Sigmoid colon (tissue), 7 donors: ENCODE data around the gene PCDHGA9. TPM values are rescaled to one million over a fixed set of nuclear protein-coding genes. Genes with fewer than 3 reads are reported as not detected.

Experiments
- DNase-seq: peaks from one replicate; pipeline ENCODE4 v3.0.0-alpha.2; 2019
- H3K27ac ChIP-seq, 4 donors: fragments of 200-600 bp; sonication (generic); one replicate each; pipeline ENCODE4 v1.5.1; 2016 to 2019; ENCODE audit warnings: mild to moderate bottlenecking in 1 of 4
- H3K27me3 ChIP-seq, 3 donors: fragments of 200-600 bp; sonication (generic); one replicate each; pipeline ENCODE4 v1.5.1; 2019; ENCODE audit warnings: mild to moderate bottlenecking in 1 of 3
- H3K36me3 ChIP-seq, 4 donors: fragments of 200-600 bp; sonication (generic); one replicate each; pipeline ENCODE4 v1.5.1; 2016 to 2019
- H3K4me1 ChIP-seq, 4 donors: fragments of 200-600 bp; sonication (generic); one replicate each; pipeline ENCODE4 v1.5.1; 2017 to 2019
- H3K4me3 ChIP-seq, 4 donors: fragments of 200-600 bp; sonication (generic); one replicate each; pipeline ENCODE4 v1.5.1; 2017 to 2019; ENCODE audit warnings: mild to moderate bottlenecking in 2 of 4, moderate library complexity in 1 of 4
- H3K9me3 ChIP-seq, 4 donors: fragments of 200-600 bp in 3 of 4; sonication (generic) in 3 of 4; one replicate each; pipeline versions ENCODE4 v1.5.1 to v1.6.1; 2013 to 2019
- EP300 ChIP-seq, 4 donors: sonication (generic); formaldehyde crosslinking; IDR thresholded peaks; one replicate each; pipeline ENCODE4 v1.6.1; 2017; ENCODE audit warnings: antibody characterized with exemption in 4 of 4
- POLR2A ChIP-seq, 2 donors: fragments of 450-650 bp; IDR thresholded peaks; one replicate each; pipeline ENCODE4 v1.6.1; 2016; ENCODE audit warnings: antibody characterized with exemption in 2 of 2, mild to moderate bottlenecking in 2 of 2, moderate library complexity in 2 of 2
- POLR2AphosphoS5 ChIP-seq, 4 donors: sonication (generic); formaldehyde crosslinking; IDR thresholded peaks; one replicate each; pipeline ENCODE4 v1.6.1; 2017; ENCODE audit warnings: antibody characterized with exemption in 4 of 4
- WGBS, 2 donors: extraction: QIAGEN DNeasy Blood & Tissue Kit; methylation state at CpG; one replicate each; pipeline ENCODE4 v1.1.7; 2013; 5-methylcytosine and 5-hydroxymethylcytosine counted together
- intact Hi-C: fragments of 100-400 bp; cut with DNase I; formaldehyde crosslinking; loops from one replicate; pipeline ENCODE4 v1.15.1; 2023
- polyA plus RNA-seq, 3 donors: library from polyadenylated mRNA; stranded (reverse); fragments of 200-250 nt; gene quantifications; one replicate each; pipeline ENCODE4 v1.2.3, GENCODE V29; 2013
- total RNA-seq, 4 donors: library from RNA; depleted of rRNA; stranded (reverse); fragments of >200 nt; gene quantifications; one replicate each; pipeline ENCODE4 v1.1.0, GENCODE V29; 2016
- TF ChIP-seq, protein P1 (sequence below), 4 experiments: fragments of 450-650 bp in 3 of 4; fragments of 200-600 bp in 1 of 4; IDR thresholded peaks; one replicate each; pipeline ENCODE4 v1.5.1; 2016 to 2019; ENCODE audit warnings: antibody characterized with exemption in 4 of 4, mild to moderate bottlenecking in 3 of 4, moderate library complexity in 2 of 4
- donor health status: healthy with polysubstance abuse.
- donor health status: Bipolar disorder and iron deficiency.
- donor health status: healthy.

PCDHGA9 gene
- total and polyA plus RNA-seq, 7 donors = 0.79 to 15.8 (median 10.4) TPM; not detected in 2

DNA sequence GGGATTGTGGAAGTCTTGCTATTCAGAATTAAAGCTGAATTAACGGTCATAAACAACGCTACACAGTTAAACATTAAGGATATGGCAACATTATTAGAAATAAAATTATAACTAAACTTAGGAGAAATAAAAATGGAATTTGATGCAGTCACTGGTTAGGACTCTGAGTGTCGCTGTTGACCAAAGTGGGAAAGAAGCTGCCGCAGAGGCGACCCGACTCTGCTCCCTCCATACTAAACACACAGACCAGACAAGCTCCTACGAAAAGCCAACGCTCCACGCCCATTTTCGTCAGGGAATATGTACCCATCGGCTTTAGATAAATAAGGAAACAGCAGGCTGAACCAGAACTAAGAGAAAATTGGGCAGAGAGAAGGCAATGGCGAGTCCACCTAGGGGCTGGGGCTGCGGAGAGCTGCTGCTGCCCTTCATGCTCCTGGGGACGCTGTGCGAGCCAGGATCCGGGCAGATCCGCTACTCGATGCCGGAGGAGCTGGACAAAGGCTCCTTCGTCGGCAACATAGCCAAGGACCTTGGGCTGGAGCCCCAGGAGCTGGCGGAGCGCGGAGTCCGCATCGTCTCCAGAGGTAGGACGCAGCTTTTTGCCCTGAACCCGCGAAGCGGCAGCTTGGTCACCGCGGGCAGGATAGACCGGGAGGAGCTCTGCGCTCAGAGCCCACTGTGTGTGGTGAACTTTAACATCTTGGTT lies 38.5 kb upstream of the PCDHGA9 start, which contains the start of gene PCDHGA5:
PCDHGA5 (plus strand) TSS at position 211 of the 709 bp plus-strand sequence; CDS start at position 380, 169 bp downstream.
- intact Hi-C loops = no loop called here
- H3K27ac ChIP-seq = no peak within 1 kb of the TSS
- no peaks in the 10 kb centered on the region for H3K36me3 ChIP-seq
- TF ChIP-seq, protein P1, sequence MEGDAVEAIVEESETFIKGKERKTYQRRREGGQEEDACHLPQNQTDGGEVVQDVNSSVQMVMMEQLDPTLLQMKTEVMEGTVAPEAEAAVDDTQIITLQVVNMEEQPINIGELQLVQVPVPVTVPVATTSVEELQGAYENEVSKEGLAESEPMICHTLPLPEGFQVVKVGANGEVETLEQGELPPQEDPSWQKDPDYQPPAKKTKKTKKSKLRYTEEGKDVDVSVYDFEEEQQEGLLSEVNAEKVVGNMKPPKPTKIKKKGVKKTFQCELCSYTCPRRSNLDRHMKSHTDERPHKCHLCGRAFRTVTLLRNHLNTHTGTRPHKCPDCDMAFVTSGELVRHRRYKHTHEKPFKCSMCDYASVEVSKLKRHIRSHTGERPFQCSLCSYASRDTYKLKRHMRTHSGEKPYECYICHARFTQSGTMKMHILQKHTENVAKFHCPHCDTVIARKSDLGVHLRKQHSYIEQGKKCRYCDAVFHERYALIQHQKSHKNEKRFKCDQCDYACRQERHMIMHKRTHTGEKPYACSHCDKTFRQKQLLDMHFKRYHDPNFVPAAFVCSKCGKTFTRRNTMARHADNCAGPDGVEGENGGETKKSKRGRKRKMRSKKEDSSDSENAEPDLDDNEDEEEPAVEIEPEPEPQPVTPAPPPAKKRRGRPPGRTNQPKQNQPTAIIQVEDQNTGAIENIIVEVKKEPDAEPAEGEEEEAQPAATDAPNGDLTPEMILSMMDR (IDR thresholded peaks at IDR 0.05) = no peak
- TF ChIP-seq POLR2A (IDR thresholded peaks at IDR 0.05) (no peak), POLR2AphosphoS5 (IDR thresholded peaks at IDR 0.05) (no peak), EP300 (IDR thresholded peaks at IDR 0.05) (no peak)
- H3K4me3 ChIP-seq = peak within 1 kb of the TSS in 2 of 4 donors; percentile 12 to 17
- 23 to 51% methylated on average over 34 of the region's 34 CpGs for WGBS, 2 donors
- no peaks in the 10 kb centered on the region for H3K4me1 ChIP-seq
- peaks cover 41 to 92% (median 61%) of the 10 kb centered on the region in 4 donors for H3K9me3 ChIP-seq
- no peak for DNase-seq
- peaks cover 0 to 13% (median 4%) of the 10 kb centered on the region in 3 donors for H3K27me3 ChIP-seq

DNA sequence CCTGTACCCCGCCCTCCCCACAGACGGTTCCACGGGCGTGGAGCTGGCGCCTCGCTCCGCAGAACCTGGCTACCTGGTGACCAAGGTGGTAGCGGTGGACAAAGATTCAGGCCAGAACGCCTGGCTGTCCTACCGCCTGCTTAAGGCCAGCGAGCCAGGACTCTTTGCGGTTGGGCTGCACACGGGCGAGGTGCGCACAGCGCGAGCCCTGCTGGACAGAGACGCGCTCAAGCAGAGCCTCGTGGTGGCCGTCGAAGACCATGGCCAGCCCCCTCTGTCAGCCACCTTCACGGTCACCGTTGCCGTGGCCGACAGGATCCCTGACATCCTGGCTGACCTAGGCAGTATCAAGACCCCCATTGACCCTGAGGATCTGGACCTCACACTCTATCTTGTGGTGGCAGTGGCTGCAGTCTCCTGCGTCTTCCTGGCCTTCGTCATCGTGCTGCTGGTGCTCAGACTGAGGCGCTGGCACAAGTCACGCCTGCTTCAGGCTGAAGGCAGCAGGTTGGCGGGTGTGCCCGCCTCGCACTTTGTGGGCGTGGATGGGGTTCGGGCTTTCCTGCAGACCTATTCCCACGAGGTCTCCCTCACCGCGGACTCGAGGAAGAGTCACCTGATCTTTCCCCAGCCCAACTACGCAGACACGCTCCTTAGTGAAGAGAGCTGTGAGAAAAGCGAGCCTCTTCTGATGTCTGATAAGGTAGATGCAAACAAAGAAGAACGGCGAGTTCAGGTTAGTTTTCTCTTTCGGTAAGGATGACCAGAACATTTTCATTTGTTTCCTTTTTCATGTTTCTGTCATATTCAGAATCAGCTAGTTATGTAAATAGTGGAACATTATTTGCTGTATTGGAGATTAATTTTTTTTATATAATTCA lies 36.3 kb upstream of the PCDHGA9 start:
- intact Hi-C loops = no loop called here
- Histone ChIP-seq H3K4me3 (no peak overlapping the region), H3K27me3 (peaks cover 0 to 7% (median 4%) of the 10 kb centered on the region in 3 donors), H3K36me3 (no peaks in the 10 kb centered on the region), H3K9me3 (peaks cover 34 to 92% (median 61%) of the 10 kb centered on the region in 4 donors), H3K4me1 (no peaks in the 10 kb centered on the region), H3K27ac (no peak overlapping the region)
- no peak for DNase-seq
- WGBS, 2 donors = 39 to 61% methylated on average over 46 of the region's 46 CpGs
- TF ChIP-seq EP300 (IDR thresholded peaks at IDR 0.05) (no peak), POLR2A (IDR thresholded peaks at IDR 0.05) (no peak), POLR2AphosphoS5 (IDR thresholded peaks at IDR 0.05) (no peak)
- TF ChIP-seq, protein P1 (IDR thresholded peaks at IDR 0.05) = no peak

DNA sequence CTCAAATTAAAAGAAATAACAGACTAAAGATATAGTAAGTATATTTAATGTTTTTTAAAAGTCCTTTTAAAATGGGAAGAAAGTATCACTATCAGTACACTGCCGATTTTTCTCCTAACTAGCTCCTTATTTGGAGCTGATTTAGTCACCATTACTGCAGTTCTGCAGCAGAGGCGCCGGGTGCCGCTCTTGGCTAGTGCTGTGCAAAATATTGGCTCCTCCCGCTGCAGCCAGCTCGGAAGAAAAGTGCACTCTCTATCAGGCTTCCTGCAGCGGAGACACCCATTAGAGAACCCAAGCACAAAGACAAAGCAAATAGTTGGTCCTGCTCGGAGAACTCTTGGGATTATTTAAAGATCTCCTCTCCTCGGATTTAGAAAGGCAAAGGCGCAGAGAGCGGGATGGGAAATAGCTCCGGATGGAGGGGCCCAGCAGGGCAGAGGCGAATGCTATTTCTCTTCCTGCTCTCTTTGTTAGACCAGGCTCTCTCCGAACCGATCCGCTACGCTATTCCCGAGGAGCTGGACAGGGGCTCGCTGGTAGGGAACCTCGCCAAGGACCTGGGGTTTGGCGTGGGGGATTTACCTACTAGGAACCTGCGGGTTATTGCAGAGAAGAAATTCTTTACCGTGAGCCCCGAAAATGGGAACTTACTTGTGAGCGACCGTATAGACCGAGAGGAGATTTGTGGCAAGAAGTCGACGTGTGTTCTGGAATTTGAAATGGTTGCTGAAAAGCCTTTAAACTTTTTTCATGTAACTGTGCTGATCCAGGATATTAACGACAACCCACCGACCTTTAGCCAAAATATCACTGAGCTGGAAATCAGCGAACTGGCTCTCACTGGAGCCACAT lies 32.4 kb upstream of the PCDHGA9 start, which contains the start of gene PCDHGB3:
PCDHGB3 (plus strand) TSS at position 249 of the 855 bp plus-strand sequence; CDS start at position 402, 153 bp downstream.
- Histone ChIP-seq H3K4me1 (no peaks in the 10 kb centered on the region), H3K4me3 (peak within 1 kb of the TSS in 2 of 4 donors; percentile 17 to 19), H3K9me3 (peaks cover 49 to 95% (median 71%) of the 10 kb centered on the region in 4 donors), H3K36me3 (peaks cover 0 to 6% (median 0%) of the 10 kb centered on the region in 4 donors), H3K27ac (no peak within 1 kb of the TSS), H3K27me3 (peaks cover 0 to 7% (median 0%) of the 10 kb centered on the region in 3 donors)
- no peak for TF ChIP-seq POLR2A (IDR thresholded peaks at IDR 0.05)
- TF ChIP-seq, protein P1 (IDR thresholded peaks at IDR 0.05) = no peak
- no peak for TF ChIP-seq POLR2AphosphoS5 (IDR thresholded peaks at IDR 0.05)
- no peak for TF ChIP-seq EP300 (IDR thresholded peaks at IDR 0.05)
- intact Hi-C loops = no loop called here
- no peak for DNase-seq
- WGBS, 2 donors = 19 to 42% methylated on average over 32 of the region's 32 CpGs
